Fibroblast of lung (primary cell): ENCODE data around the gene TMEM59.

Experiments
- CTCF ChIP-seq, 2 donors: IDR thresholded peaks in 1 of 2; conservative IDR thresholded peaks in 1 of 2; 1 replicate in 1 of 2; 2 replicates in 1 of 2; pipeline ENCODE4 v1.5.1; 2011 to 2012; ENCODE audit warnings: low read length in 2 of 2, control low read depth in 1 of 2, inconsistent platforms in 1 of 2, low read depth in 1 of 2, mild to moderate bottlenecking in 1 of 2
- EZH2 ChIP-seq: IDR thresholded peaks from 2 replicates; pipeline ENCODE4 v1.5.1; 2012; ENCODE audit warnings: low read length, control low read depth, mild to moderate bottlenecking; ENCODE audit errors: missing control alignments

- TF ChIP-seq CTCF (conservative IDR thresholded peaks at IDR 0.05 in 1 of 2, IDR thresholded peaks at IDR 0.05 in 1 of 2; ENCODE audit: low read depth in 1 of 2, low read length in 2 of 2) (no peak), EZH2 (no peak)
Observed at GRCh38 chr1:54051933-54052430, 1.0 kb downstream of the TMEM59 start.
